GM12872 (cell line): ENCODE results near the gene SH3YL1.

Source experiments
- CTCF ChIP-seq: IDR thresholded peaks from 3 replicates; pipeline ENCODE4 v1.5.1; 2011; ENCODE audit warnings: low read depth, mild to moderate bottlenecking, low read length, moderate library complexity; ENCODE audit not compliant: insufficient read depth

SH3YL1 gene

GRCh38 chr2:263774-264492, at the start of gene SH3YL1:
Gene SH3YL1, minus strand, starts transcription at chr2:264032. Its CDS starts 48 bp downstream, at chr2:263984.
- TF ChIP-seq CTCF = no peak

- no peak for TF ChIP-seq CTCF
Observed at GRCh38 chr2:310994-311393, 47.2 kb upstream of the SH3YL1 start.

GRCh38 chr2:309954-310510, 46.2 kb upstream of the SH3YL1 start:
- TF ChIP-seq CTCF = no peak

- no peak for TF ChIP-seq CTCF
Observed at GRCh38 chr2:309148-309953, 45.5 kb upstream of the SH3YL1 start.

- no peak for TF ChIP-seq CTCF
Observed at GRCh38 chr2:305366-305765, 41.5 kb upstream of the SH3YL1 start.

GRCh38 chr2:296354-296753, 32.5 kb upstream of the SH3YL1 start:
- TF ChIP-seq CTCF = no peak

GRCh38 chr2:295090-295489, 31.3 kb upstream of the SH3YL1 start:
- TF ChIP-seq CTCF = no peak
